Activated CD4-positive, alpha-beta T cell treated with anti-CD3 and anti-CD28 coated beads, Interleukin-2, amount 10 ng/mL, durations not matched to agents 7 days and 5 days (primary cell): ENCODE data around the gene GGA2. TPM values are rescaled to one million over a fixed set of nuclear protein-coding genes. Genes with fewer than 3 reads are reported as not detected.
A peak's percentile ranks its signal among the peaks of the same experiment; 100 is the strongest.

ENCODE experiments used
- CTCF ChIA-PET: fragments of 350-600 bp; sonication (Branson Sonifier 250); formaldehyde crosslinking; loops from one replicate; lab custom pipeline; 2021; ENCODE audit warnings: antibody characterized with exemption; lab: Charles Lee
- POLR2A ChIA-PET: fragments of 350-600 bp; sonication (Branson Sonifier 250); formaldehyde crosslinking; loops from one replicate; lab custom pipeline; 2021; ENCODE audit warnings: antibody characterized with exemption; lab: Charles Lee
- DNase-seq: peaks from one replicate; pipeline ENCODE4 v3.0.0-alpha.2; 2020
- H3K27ac Mint-ChIP-seq: one replicate; pipeline ENCODE4 v1.8.0; 2021; ENCODE audit warnings: mild to moderate bottlenecking, moderate library complexity, mixed read lengths
- H3K27me3 Mint-ChIP-seq: one replicate; pipeline ENCODE4 v1.8.0; 2021; ENCODE audit warnings: mixed read lengths
- H3K36me3 Mint-ChIP-seq: one replicate; pipeline ENCODE4 v1.8.0; 2021; ENCODE audit warnings: low read depth, mixed read lengths
- H3K4me1 Mint-ChIP-seq: one replicate; pipeline ENCODE4 v1.8.0; 2021; ENCODE audit warnings: mixed read lengths
- H3K4me3 Mint-ChIP-seq: one replicate; pipeline ENCODE4 v1.8.0; 2021; ENCODE audit warnings: mild to moderate bottlenecking, moderate library complexity, mixed read lengths
- H3K9me3 Mint-ChIP-seq: one replicate; pipeline ENCODE4 v1.8.0; 2021; ENCODE audit warnings: mixed read lengths
- total RNA-seq, 2 experiments: library from RNA; stranded (reverse); gene quantifications; one replicate each; pipeline ENCODE4 v1.2.3, GENCODE V29; 2021

GGA2 gene
- total RNA-seq, 2 experiments from 2014 or later: 121 to 131 TPM

DNA sequence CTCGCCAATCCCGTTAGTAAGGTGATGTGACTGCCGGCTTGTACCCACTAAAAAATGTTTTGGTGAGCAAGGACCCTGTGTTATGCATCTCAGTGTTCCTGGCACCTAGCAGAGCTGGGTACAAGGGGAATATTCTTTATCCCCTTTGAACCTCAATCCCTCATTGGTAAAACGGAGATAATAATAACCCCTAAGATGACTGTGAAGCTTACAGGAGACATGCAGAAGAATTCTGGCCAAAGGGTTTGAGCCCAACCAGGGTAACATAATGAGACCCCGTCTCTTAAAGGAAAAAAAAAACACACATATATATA, 896 bp downstream of the GGA2 start:
- ChIA-PET POLR2A (interaction anchor here (0.5 kb wide), 1 partner anchor 50 kb away, joined by 3 read pairs; no protein-coding TSS in a partner anchor), CTCF (interaction anchor here (0.8 to 0.9 kb wide), 3 partner anchors 12 to 39 kb away, joined by 3 read pairs; no protein-coding TSS in a partner anchor)
- H3K4me1 Mint-ChIP-seq: peaks cover 63% of the 10 kb centered on the region
- H3K27me3 Mint-ChIP-seq: no peaks in the 10 kb centered on the region
- peaks cover 31% of the 10 kb centered on the region for H3K36me3 Mint-ChIP-seq
- H3K9me3 Mint-ChIP-seq: no peaks in the 10 kb centered on the region
- H3K4me3 Mint-ChIP-seq: peak overlapping the region; percentile 95
- peak overlapping the region; percentile 37 for H3K27ac Mint-ChIP-seq
- no peak for DNase-seq

DNA sequence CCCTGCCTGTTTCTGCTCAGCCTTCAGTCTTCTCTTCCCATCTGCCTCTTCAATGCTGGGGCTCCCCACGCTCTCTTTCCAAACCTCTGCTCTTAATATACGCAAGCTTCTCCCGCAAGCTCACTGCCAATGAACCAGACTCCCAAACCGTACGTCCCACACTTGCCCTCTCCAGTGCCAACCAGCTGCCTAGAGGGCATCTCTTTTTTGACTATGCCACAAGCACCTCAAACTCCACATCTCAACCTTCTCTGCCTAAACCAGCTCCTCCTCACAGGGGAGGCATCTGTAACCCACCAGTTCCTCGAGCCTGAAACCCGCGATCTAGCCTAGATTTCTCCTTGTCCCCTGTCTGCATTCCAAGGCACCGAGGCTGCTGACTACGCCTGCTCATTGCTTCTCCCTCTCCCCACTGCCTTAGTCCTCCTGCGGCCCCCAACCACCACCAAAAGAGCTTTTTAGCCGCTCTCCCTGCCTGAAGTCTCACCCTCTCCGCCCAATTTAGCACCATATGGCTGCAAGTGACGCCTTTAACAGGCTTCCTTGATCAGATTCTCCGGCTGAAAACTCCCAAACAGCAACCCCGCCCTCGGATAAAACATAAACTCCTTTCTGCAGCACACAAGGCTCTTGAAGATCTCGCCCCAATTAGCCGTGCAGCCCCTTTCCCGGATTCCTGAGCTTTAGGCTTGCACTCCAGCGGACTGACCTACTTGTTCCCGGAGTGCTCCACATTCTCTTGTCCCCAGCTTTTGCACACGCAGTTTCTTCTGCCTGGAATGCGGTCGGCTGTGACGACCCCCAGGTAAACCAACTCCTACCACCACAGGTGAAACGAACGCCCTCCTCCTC, 1.5 kb downstream of the GGA2 start:
- CTCF ChIA-PET: interaction anchor here (0.9 kb wide), 1 partner anchor 29 kb away, joined by 3 read pairs; no protein-coding TSS in a partner anchor
- H3K27ac Mint-ChIP-seq: peak overlapping the region; percentile 37
- H3K4me1 Mint-ChIP-seq: peaks cover 63% of the 10 kb centered on the region
- peak overlapping the region; percentile 95 for H3K4me3 Mint-ChIP-seq
- H3K9me3 Mint-ChIP-seq: no peaks in the 10 kb centered on the region
- no peak for DNase-seq
- H3K36me3 Mint-ChIP-seq: peaks cover 31% of the 10 kb centered on the region
- H3K27me3 Mint-ChIP-seq: no peaks in the 10 kb centered on the region
- POLR2A ChIA-PET: interaction anchor here (0.5 kb wide), 1 partner anchor 184 kb away, joined by 8 read pairs; no protein-coding TSS in a partner anchor

DNA sequence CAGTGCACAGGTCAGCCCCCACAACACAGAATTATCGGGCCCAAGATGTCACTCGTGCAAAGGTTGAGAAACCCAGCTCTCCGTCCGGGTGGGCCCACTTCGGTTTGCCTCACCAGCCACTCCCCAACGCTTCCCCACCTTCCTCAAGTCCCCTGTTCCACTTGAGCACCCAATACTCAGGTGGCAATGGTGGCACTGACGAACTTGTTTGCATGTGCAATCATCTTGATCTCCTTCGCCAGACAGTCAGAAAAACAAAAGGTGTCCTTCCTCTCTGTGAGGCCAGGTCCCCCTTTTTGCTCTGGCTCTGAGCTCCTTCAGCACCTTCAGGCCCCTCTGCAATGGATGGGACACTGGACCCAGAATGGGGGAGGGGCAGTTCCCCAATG, 3.7 kb downstream of the GGA2 start:
- Mint-ChIP-seq H3K36me3 (peaks cover 26% of the 10 kb centered on the region), H3K27ac (no peak overlapping the region), H3K27me3 (no peaks in the 10 kb centered on the region), H3K4me1 (peaks cover 73% of the 10 kb centered on the region), H3K4me3 (no peak overlapping the region), H3K9me3 (no peaks in the 10 kb centered on the region)
- POLR2A ChIA-PET: no interaction called here
- CTCF ChIA-PET: interaction anchor here (1.0 to 1.9 kb wide), 2 partner anchors 10 kb away, joined by 3 to 7 read pairs; no protein-coding TSS in a partner anchor
- DNase-seq: no peak

DNA sequence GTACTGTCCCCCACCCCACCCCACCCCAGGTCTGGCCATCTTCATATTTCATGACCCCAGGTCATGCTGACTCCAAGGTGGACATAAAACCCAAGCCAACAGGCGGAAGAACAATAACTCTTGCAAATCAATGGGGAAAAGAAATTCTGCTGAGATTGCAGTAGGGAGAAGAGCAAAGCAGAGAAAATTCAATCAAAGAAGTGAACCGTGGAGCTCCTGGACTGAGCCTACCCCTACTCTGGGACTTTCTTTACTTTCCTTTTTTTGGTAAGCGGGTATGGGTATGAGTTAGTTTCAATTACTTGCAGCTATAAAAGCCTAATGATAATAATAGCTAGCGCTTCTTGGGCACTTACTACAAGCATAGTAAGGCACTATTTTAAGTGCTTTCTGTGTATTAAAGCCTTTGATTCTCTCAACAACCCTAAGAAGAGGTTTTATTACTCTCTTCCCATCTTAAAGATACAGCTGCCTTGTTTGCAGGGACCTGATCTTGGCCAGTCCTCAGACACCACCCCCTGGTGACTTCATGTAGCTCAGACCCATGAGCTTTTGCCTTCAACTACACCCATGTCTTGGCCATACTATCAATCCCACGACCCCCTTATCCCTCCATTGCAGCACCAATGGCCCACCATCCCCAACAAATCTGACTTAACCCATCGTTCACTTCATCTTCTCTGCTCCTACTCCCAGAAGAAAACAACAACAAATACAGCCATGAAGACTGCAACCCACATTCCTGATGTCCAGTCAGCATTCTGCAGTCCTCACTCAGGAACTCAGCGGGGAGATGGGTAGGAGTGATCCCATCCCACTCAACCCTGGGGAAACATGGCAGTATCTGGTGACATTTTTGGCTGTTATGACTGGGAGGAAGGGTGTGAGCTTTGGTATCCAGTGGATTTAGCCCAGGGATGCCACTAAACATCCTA, 4.4 kb downstream of the GGA2 start:
- no peak for DNase-seq
- H3K27ac Mint-ChIP-seq: peak overlapping the region; percentile 21
- CTCF ChIA-PET: interaction anchor here (0.5 to 1.9 kb wide), 4 partner anchors 9 to 85 kb away, joined by 3 to 7 read pairs (median 3); no protein-coding TSS in a partner anchor
- H3K4me3 Mint-ChIP-seq: no peak overlapping the region
- no peaks in the 10 kb centered on the region for H3K9me3 Mint-ChIP-seq
- peaks cover 74% of the 10 kb centered on the region for H3K4me1 Mint-ChIP-seq
- POLR2A ChIA-PET: interaction anchor here (0.6 kb wide), 1 partner anchor 15 kb away, joined by 3 read pairs; no protein-coding TSS in a partner anchor
- H3K36me3 Mint-ChIP-seq: peaks cover 26% of the 10 kb centered on the region
- H3K27me3 Mint-ChIP-seq: no peaks in the 10 kb centered on the region

DNA sequence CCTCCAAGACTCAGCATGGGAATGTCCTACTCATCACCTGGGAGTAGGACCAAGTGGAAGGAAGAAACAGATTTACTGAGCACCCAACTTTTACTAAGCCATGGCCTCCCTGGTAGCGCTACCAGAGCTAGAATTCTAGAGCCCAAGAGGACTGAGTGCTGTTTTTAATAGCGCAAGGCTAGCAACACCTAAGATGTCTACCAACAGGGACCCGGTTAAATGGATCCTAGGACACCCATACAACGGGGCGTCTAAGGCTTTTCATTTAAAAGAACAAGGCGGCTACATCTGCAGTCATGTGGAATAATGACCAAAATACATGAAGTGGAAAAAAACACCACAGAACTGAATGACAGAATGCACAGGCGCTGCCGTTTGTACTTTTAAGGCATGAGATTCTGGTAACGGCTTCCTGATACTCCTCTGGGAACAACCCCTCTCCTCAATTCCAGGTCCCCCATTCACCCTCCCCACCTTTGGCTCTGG, 5.1 kb downstream of the GGA2 start:
- Mint-ChIP-seq H3K27ac (peak overlapping the region; percentile 79), H3K27me3 (no peaks in the 10 kb centered on the region), H3K4me3 (no peak overlapping the region), H3K36me3 (peaks cover 26% of the 10 kb centered on the region), H3K4me1 (peaks cover 77% of the 10 kb centered on the region), H3K9me3 (no peaks in the 10 kb centered on the region)
- CTCF ChIA-PET: interaction anchor here (0.5 to 1.3 kb wide), 6 partner anchors 9 to 235 kb away, joined by 3 to 6 read pairs (median 4); partner anchors contain the start of gene UBFD1
- DNase-seq: no peak
- POLR2A ChIA-PET: no interaction called here

DNA sequence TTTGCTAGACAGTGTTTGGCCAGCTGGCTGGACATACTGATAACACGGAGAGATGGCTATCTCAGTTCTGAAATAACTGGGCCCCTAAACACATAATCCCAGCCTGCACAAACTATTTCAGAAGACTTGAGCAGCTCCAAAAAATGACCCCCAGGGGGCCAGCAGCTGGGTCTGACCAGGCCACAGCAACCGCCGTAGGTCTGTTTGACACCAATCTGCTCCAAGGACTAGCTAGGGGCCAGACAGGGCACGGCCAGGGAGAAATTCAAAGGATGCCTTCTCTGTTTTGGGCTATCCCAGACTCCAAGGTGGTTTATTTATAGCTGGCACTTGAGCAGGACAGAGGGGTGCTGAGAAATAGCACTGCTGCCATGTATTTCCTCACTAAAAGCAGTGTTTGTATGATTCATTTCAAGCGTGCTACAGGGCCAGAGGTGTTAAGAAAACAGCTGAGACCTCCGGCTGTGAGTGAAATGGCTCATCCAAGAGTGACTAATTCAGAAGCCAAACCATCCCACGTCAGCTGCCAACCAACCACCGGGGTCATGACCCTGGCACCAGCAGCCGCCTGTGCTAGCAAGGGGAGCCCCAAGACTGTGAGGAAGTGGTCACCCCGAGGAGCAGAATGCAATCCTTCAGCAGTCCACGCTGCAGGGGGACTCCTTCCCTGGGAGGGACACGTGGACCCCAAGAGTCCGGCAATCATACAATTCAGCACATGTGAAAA, 5.7 kb downstream of the GGA2 start:
- DNase-seq: peak; percentile 71
- H3K36me3 Mint-ChIP-seq: peaks cover 26% of the 10 kb centered on the region
- no peak overlapping the region for H3K4me3 Mint-ChIP-seq
- no peaks in the 10 kb centered on the region for H3K9me3 Mint-ChIP-seq
- CTCF ChIA-PET: interaction anchor here (0.6 to 1.3 kb wide), 5 partner anchors 9 to 236 kb away, joined by 3 to 6 read pairs (median 4); partner anchors contain the start of gene UBFD1
- H3K4me1 Mint-ChIP-seq: peaks cover 83% of the 10 kb centered on the region
- H3K27ac Mint-ChIP-seq: peak overlapping the region; percentile 79
- no peaks in the 10 kb centered on the region for H3K27me3 Mint-ChIP-seq
- POLR2A ChIA-PET: no interaction called here

DNA sequence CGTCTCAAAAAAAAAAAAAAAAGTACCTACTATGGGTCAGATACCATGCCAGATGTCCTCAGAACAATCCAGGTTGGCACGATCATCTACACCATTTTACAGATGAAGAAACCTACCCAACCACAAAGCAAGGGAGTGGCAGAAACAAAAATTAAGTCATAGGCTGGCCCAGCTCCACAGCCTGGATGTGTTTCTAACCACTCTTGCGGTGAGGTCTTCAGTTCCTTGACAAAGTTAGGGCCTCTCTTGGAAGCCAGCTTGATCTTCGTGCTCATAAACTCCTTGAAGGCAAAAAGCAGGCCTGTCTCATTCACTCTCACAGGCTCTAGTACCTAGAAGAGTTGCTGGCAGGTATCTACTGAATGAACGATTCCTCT, 6.2 kb downstream of the GGA2 start:
- CTCF ChIA-PET: interaction anchor here (0.6 to 1.3 kb wide), 4 partner anchors 8 to 240 kb away, joined by 3 to 6 read pairs (median 4); no protein-coding TSS in a partner anchor
- Mint-ChIP-seq H3K4me3 (no peak overlapping the region), H3K27ac (peak overlapping the region; percentile 79), H3K4me1 (peaks cover 79% of the 10 kb centered on the region), H3K27me3 (no peaks in the 10 kb centered on the region), H3K36me3 (peaks cover 22% of the 10 kb centered on the region), H3K9me3 (no peaks in the 10 kb centered on the region)
- DNase-seq: peak; percentile 21
- POLR2A ChIA-PET: no interaction called here

DNA sequence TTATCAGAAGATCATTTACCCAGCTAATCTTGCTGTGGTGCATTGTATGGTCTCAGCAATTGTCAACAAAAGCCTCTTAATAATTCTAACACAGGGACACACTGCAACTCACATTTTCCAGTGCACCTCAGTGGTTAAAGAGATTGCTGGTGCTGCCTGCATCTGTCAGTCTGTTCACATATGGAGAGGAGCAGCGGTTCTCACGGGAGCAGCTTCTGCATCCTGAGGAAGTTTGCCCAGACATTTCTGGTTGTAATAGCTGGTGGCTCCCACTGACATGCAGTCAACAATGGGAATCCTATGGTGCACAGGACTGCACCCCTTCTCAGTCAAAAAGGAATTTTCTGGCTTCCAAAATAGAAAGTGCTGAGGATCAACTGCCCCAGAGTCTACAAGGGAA, 7.8 kb downstream of the GGA2 start:
- H3K4me3 Mint-ChIP-seq: no peak overlapping the region

DNA sequence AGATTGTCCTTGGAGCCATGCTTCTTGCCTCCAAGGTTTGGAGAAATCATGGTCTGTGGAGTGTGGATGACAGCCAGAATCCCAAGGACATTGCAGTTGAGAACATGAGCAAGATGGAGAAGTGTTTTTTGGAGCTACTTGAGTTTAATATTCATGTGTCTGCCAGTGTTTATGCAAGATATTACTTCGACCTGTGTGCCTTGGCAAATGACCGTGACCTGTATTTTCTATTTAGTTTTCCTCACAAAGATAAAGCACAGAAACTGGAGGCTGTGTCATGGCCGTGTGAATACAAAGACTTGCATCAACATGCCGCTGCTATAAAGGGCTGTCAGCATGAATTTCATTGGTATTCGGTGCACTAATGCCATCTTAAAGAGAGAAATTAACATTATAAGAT, 9.0 kb downstream of the GGA2 start:
- Mint-ChIP-seq H3K4me3 (no peak overlapping the region), H3K36me3 (peaks cover 8% of the 10 kb centered on the region), H3K27ac (no peak overlapping the region), H3K9me3 (no peaks in the 10 kb centered on the region), H3K4me1 (peaks cover 79% of the 10 kb centered on the region), H3K27me3 (no peaks in the 10 kb centered on the region)
- ChIA-PET CTCF (interaction anchor here (1.0 kb wide), 1 partner anchor 40 kb away, joined by 3 read pairs; no protein-coding TSS in a partner anchor), POLR2A (no interaction called here)
- no peak for DNase-seq

More for the DNA sequence above, 7.8 kb downstream of the GGA2 start:
- ChIA-PET POLR2A (no interaction called here), CTCF (interaction anchor here (0.6 kb wide), 1 partner anchor 11 kb away, joined by 3 read pairs; no protein-coding TSS in a partner anchor)
- Mint-ChIP-seq H3K9me3 (no peaks in the 10 kb centered on the region), H3K36me3 (peaks cover 11% of the 10 kb centered on the region), H3K27me3 (no peaks in the 10 kb centered on the region), H3K4me1 (peaks cover 77% of the 10 kb centered on the region), H3K27ac (no peak overlapping the region)
- no peak for DNase-seq

DNA sequence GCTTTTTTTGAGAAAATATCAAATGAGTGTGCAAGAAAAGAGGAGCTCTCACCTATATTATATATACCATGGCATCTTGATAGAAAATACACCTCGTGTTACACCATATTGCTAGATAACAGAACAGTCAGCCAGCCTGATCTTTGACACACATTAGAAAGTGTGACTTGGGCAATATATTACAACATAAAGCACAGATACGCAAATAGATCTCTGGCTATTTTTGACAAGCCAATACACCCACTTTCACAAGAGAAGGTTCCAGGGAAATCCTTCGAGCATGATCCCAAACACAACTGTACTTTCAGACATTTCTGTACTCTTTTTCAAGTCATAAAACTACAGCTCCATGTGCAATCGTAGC, 9.4 kb downstream of the GGA2 start:
- Mint-ChIP-seq H3K4me3 (no peak overlapping the region), H3K9me3 (no peaks in the 10 kb centered on the region), H3K4me1 (peaks cover 76% of the 10 kb centered on the region), H3K27me3 (no peaks in the 10 kb centered on the region), H3K36me3 (peaks cover 7% of the 10 kb centered on the region), H3K27ac (no peak overlapping the region)
- ChIA-PET CTCF (interaction anchor here (1.0 to 1.6 kb wide), 3 partner anchors 11 to 41 kb away, joined by 3 to 5 read pairs (median 3); no protein-coding TSS in a partner anchor), POLR2A (no interaction called here)
- DNase-seq: no peak

DNA sequence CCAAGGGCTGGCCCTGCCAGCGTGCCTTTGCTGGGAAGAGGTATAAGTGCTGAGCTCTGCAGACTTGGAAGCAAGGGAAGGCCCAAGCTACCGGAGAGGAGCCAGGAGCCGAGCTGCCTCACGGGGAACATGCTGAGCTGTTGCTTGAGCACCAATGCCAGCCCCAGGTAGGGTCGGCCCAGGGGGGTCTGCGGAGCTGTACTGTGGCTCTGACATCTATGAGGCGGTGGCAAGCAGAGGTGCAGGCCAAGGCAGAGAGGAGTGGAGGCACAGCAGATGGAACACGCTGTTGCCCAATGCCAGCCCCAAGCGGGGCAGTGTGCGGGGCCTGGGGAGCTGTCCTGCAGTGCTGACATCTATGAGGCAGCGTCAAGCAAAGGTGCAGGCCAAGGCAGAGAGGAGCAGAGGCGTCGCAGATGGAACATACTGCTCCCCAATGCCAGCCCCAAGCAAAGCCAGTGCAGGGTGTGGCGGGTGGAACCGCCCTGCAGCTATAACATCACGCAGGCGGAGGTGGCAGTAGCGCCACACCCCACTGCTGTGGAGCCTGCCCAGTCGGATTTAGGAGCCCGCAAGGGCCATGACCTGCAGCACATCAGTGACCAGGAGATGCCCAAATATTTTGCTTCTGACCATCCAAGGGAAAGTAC, 10.0 kb downstream of the GGA2 start:
- Mint-ChIP-seq H3K27ac (peak overlapping the region; percentile 54), H3K27me3 (no peaks in the 10 kb centered on the region), H3K4me3 (no peak overlapping the region), H3K36me3 (peaks cover 10% of the 10 kb centered on the region), H3K9me3 (no peaks in the 10 kb centered on the region), H3K4me1 (peaks cover 71% of the 10 kb centered on the region)
- ChIA-PET CTCF (interaction anchor here (0.5 to 1.6 kb wide), 6 partner anchors 9 to 1304 kb away, joined by 3 to 5 read pairs (median 3); no protein-coding TSS in a partner anchor), POLR2A (no interaction called here)
- no peak for DNase-seq
